ENCODE data around the gene ITGA2B.

DNA sequence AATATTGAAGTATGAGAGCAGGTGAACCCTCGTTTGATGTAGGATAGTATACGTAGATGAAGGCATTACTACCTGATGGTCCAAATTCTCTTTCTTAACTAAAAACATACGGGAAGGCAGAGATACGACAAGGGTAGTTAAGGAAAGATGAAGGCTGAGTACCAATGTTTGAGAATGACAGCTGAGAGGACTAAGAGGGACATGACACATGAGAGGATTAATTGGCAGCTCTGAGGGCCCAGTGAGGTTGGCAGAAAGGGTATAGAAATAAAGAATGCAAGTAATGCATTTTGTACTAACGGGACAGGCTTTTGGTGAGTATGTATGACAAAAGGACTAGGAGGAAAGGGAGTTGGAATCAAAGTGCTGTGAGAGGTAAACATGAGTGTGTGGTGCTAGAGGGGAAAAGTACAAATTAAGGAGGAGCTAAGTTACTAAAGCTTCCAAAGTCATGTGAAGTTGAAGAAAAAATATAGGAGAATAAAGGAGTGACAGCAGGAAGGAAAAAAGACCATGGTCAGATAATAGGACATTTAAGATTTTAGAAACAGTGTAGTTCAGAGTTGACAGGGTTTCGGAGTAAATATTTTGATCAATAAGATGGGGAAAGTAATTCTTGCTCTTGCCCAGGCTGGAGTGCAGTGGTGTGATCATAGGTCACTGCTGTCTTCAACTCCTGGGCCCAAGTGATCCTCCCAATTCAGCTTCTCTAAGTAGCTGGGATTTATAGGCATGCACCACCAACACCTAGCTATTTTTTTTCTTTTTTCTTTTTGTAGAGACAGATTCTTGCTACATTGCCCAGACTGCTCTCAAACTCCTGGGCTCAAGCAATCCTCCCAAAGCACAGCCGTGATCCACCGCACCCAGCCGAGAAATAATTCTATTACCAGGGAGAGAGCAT is 43.1 kb upstream of the ITGA2B start:
- TF ChIP-seq, protein P1, sequence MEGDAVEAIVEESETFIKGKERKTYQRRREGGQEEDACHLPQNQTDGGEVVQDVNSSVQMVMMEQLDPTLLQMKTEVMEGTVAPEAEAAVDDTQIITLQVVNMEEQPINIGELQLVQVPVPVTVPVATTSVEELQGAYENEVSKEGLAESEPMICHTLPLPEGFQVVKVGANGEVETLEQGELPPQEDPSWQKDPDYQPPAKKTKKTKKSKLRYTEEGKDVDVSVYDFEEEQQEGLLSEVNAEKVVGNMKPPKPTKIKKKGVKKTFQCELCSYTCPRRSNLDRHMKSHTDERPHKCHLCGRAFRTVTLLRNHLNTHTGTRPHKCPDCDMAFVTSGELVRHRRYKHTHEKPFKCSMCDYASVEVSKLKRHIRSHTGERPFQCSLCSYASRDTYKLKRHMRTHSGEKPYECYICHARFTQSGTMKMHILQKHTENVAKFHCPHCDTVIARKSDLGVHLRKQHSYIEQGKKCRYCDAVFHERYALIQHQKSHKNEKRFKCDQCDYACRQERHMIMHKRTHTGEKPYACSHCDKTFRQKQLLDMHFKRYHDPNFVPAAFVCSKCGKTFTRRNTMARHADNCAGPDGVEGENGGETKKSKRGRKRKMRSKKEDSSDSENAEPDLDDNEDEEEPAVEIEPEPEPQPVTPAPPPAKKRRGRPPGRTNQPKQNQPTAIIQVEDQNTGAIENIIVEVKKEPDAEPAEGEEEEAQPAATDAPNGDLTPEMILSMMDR (conservative IDR thresholded peaks at IDR 0.05; ENCODE audit: low read depth, low read length): no peak
- no peak for TF ChIP-seq EZH2 (IDR thresholded peaks at IDR 0.05; ENCODE audit: borderline replicate concordance, low read depth, low read length, poor library complexity, severe bottlenecking)

All from A673 (cell line).